ENCODE measurements around the gene ARIH1. TPM values are rescaled to one million over a fixed set of nuclear protein-coding genes. Genes with fewer than 3 reads are reported as not detected.

ARIH1 gene
- total and polyA plus RNA-seq, 2 of the 8 experiments (the other 6 are each of a cell fraction or from before 2014, with no cell fraction given), result 32.7 to 179 TPM

- no peak for FAIRE-seq
- H3K79me1 ChIP-seq (ENCODE audit: low read depth, low read length), result no peaks in the 10 kb centered on the region
- H3K4me2 ChIP-seq (ENCODE audit: insufficient read depth in 1 of 2, low read depth in 2 of 2, low read length in 2 of 2), result no peak overlapping the region
- ChIA-PET POLR2A (ENCODE audit: partially characterized antibody) (no interaction called here), CTCF (ENCODE audit: partially characterized antibody) (interaction anchor here (0.6 to 1.0 kb wide), 2 partner anchors 16 to 61 kb away, joined by 3 to 4 read pairs; no protein-coding TSS in a partner anchor)
- H2AFZ ChIP-seq (ENCODE audit: low read length), result no peak overlapping the region
- H3K9ac ChIP-seq (replicated peaks in 1 of 4; ENCODE audit: extremely low read depth in 1 of 4, low read depth in 3 of 4, low read length in 3 of 4), result no peak overlapping the region
- no peaks in the 10 kb centered on the region for H3K36me3 ChIP-seq (ENCODE audit: control insufficient read depth in 2 of 4, insufficient read depth in 4 of 4, low read length in 3 of 4)
- no peak for DNase-seq (ENCODE audit: low read depth in 1 of 2, low spot score in 2 of 2)
- no peaks in the 10 kb centered on the region for H3K9me3 ChIP-seq (ENCODE audit: insufficient read depth in 2 of 2, low read depth in 1 of 2, low read length in 1 of 2)
- no peak overlapping the region for H4K5ac ChIP-seq (ENCODE audit: insufficient read length, low read depth, low read length)
- TF ChIP-seq SP4 (IDR thresholded peaks at IDR 0.05; ENCODE audit: low read length) (no peak), FOSL1 (IDR thresholded peaks at IDR 0.05; ENCODE audit: insufficient read depth, low read depth, low read length) (no peak), ASH2L (IDR thresholded peaks at IDR 0.05; ENCODE audit: low read length) (no peak), CTBP2 (IDR thresholded peaks at IDR 0.05; ENCODE audit: borderline replicate concordance, insufficient read depth, insufficient read length, low read length) (no peak), CHD1 (IDR thresholded peaks at IDR 0.05; ENCODE audit: low read depth, low read length) (no peak), SP1 (IDR thresholded peaks at IDR 0.05; ENCODE audit: low read depth, low read length) (no peak), JUN (IDR thresholded peaks at IDR 0.05; ENCODE audit: low read depth, low read length) (no peak), CHD2 (IDR thresholded peaks at IDR 0.05; ENCODE audit: low read length) (no peak), POLR2AphosphoS5 (IDR thresholded peaks at IDR 0.05; ENCODE audit: low read depth, low read length) (no peak), EGR1 (IDR thresholded peaks at IDR 0.05; ENCODE audit: borderline replicate concordance, low read depth, low read length) (no peak), SIX5 (IDR thresholded peaks at IDR 0.05; ENCODE audit: low read depth, low read length) (no peak), RAD21 (IDR thresholded peaks at IDR 0.05 in 1 of 2, conservative IDR thresholded peaks at IDR 0.05 in 1 of 2; ENCODE audit: low read depth in 2 of 2, low read length in 2 of 2) (no peak), CBX5 (IDR thresholded peaks at IDR 0.05; ENCODE audit: low read depth, low read length) (no peak)
- H3K23me2 ChIP-seq (ENCODE audit: low read depth, low read length), result no peaks in the 10 kb centered on the region
- H3K14ac ChIP-seq (ENCODE audit: insufficient read length), result no peak overlapping the region
- H3K18ac ChIP-seq (ENCODE audit: extremely low read depth, low read length), result no peak overlapping the region
- WGBS, 2 experiments (ENCODE audit: extremely low coverage in 1 of 2, insufficient coverage in 1 of 2, insufficient read length in 1 of 2, insufficient replicate concordance in 2 of 2, low coverage in 1 of 2, low lambda C conversion rate in 2 of 2, missing lambda C conversion rate in 1 of 2), result 89% methylated on average over 1 of the region's 1 CpG; no CpG with 5 or more reads in 1 of the 2 experiments
- no peak overlapping the region for H2BK20ac ChIP-seq (ENCODE audit: low read length)
- no peak overlapping the region for H3K23ac ChIP-seq (ENCODE audit: insufficient read length)
- no peaks in the 10 kb centered on the region for H3K27me3 ChIP-seq (replicated peaks in 1 of 4; ENCODE audit: control insufficient read depth in 3 of 4, extremely low read depth in 1 of 4, insufficient read depth in 3 of 4, low read length in 3 of 4)
- no peaks in the 10 kb centered on the region for H3K4me1 ChIP-seq (replicated peaks in 1 of 4; ENCODE audit: control insufficient read depth in 3 of 4, insufficient read depth in 4 of 4, low read length in 3 of 4)
- H2AK5ac ChIP-seq (ENCODE audit: low read depth, low read length), result no peak overlapping the region
- H2BK120ac ChIP-seq (replicated peaks; ENCODE audit: low read depth, low read length), result no peak overlapping the region
- no peak overlapping the region for H4K8ac ChIP-seq (ENCODE audit: extremely low read depth, insufficient read depth, low read length)
- H3K27ac ChIP-seq (ENCODE audit: low read depth, low read length), result no peak overlapping the region
- H3K4me3 ChIP-seq (ENCODE audit: extremely low read depth in 1 of 4, insufficient read depth in 2 of 4, low read depth in 3 of 4, low read length in 4 of 4), result no peak overlapping the region
- H3K56ac ChIP-seq (replicated peaks; ENCODE audit: insufficient read length, low read depth, low read length), result no peak overlapping the region
- H2BK5ac ChIP-seq (ENCODE audit: low read depth, low read length), result no peak overlapping the region
- no peaks in the 10 kb centered on the region for H3K79me2 ChIP-seq (ENCODE audit: control insufficient read depth in 1 of 2, insufficient read depth in 2 of 2, low read length in 2 of 2)
- no peak overlapping the region for H2BK12ac ChIP-seq (ENCODE audit: low read depth, low read length)
- no peak overlapping the region for H2BK15ac ChIP-seq (ENCODE audit: low read length)
- H3K4ac ChIP-seq (replicated peaks; ENCODE audit: insufficient read length, low read depth, low read length), result no peak overlapping the region
- H4K91ac ChIP-seq (replicated peaks; ENCODE audit: insufficient read length, low read length), result no peak overlapping the region
- H4K20me1 ChIP-seq (replicated peaks in 1 of 2; ENCODE audit: control insufficient read depth in 1 of 2, insufficient read depth in 2 of 2, low read length in 2 of 2), result no peaks in the 10 kb centered on the region
These were observed 28.7 kb upstream of the ARIH1 start for GRCh38 chr15:72445426-72445825.
